Activated CD4-positive, CD25-positive, alpha-beta regulatory T cell treated with anti-CD3 and anti-CD28 coated beads, Interleukin-2, amount 50 U/mL, for 16 hours (primary cell): Measurements from ENCODE around the gene CRK.

Source experiments
- DNase-seq: peaks from one replicate; pipeline ENCODE4 v3.0.0-alpha.2; 2020; ENCODE audit warnings: low read depth, low spot score

Gene CRK

DNA sequence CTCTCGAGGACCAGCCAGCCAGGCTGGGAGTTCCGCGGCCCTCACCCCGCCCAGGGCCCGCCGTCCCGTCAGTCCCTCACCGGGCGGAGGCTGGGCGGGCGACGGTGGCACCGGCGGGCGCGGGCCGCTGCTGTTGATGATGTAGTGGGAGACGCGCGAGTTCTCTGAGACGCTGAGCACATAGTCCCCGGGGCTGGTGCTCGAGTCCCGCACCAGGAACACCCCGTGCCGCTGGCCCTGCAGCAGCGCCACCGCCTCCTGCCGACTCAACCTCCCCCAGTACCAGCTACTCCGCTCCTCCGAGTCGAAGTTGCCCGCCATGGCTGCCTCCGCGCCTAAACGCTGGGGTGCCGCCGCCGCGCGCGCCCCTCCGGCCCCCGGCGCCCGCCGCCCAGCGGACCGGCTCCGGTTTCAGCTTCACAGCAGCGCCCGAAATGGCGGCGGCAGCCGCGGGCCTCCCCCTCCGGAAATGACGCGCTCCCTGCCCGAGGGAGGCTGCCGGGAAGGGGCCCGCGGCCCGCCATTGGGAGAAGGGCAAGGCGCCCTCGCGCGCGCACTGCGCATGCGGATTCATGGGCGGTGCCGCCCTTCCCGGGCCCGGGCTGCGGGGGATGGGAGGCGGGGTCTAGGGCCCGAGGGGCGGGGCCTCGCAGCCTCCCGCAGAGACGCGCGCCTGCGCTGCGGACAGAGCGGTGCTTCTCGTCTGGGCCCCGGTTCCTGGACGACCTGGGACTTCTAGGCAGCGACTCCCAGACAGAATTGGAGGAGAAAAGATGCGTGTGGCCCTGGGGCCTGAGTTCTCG lies at the start of gene CRK:
TSS of gene CRK (minus strand) at position 436 of the 803 bp plus-strand sequence. CDS start at position 321, 115 bp downstream.
- peak; percentile 99 for DNase-seq

DNA sequence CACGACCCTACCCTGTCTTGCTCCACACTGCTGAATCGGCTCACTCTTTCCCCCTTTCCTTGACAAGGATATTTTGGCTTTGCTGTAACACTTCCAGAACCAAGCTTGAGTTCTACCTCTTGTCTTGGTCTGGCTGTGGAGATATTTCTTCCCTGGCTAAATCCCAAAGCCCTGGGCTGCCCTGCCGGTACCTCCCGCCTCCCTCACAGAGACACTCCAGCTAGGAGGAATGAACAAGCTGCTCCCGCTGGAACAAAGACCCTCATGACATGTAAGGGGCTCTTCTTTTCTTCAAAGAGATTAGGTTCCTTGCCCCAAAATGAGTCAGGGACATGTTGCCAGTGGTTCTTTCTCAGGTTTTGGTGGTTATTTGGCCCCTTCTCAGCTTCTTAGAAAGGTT lies 49.6 kb upstream of the CRK start:
- no peak for DNase-seq

GRCh38 chr17:1504866-1505265 lies 48.8 kb upstream of the CRK start:
- DNase-seq: no peak

DNA sequence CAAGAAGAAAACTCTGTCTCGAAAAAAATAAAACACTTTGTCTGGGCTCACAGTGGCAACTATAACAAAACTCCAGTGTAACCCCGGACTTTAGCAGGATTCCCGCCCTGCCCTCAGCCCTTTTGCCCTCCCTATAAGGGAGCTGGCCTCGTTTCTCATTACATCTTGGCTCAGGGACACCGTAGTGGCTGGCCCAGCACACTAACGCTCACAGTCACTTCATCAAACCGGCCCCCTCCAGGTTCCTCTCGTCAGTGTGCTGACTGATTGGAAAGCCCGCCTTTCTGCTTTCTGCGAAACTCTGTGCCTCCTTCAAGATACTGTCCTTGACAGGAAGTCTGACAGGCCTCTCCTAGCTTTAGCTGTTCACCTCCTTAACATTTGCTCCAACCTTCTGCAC lies 47.7 kb upstream of the CRK start:
- no peak for DNase-seq

DNA sequence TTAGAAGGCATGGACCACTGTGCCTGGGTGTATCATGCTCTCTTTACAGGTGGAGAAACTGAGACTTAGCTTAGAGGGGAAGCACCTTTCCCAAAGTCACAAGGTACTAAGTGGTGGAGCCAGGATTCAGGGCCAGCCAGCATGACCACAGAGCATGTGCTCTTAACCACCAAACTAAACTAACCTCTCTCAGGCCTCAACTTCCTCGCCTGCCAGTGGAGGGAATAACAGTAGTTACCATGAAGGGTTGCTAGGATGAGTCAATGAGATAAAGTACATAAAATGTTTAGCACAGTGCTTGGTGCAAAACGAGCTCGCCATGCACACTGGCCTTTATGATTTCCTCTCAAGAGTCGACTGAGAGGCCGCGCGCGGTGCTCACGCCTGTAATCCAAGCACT lies 42.8 kb upstream of the CRK start:
- no peak for DNase-seq

- no peak for DNase-seq
Observed at GRCh38 chr17:1498233-1498632, 42.2 kb upstream of the CRK start.

DNA sequence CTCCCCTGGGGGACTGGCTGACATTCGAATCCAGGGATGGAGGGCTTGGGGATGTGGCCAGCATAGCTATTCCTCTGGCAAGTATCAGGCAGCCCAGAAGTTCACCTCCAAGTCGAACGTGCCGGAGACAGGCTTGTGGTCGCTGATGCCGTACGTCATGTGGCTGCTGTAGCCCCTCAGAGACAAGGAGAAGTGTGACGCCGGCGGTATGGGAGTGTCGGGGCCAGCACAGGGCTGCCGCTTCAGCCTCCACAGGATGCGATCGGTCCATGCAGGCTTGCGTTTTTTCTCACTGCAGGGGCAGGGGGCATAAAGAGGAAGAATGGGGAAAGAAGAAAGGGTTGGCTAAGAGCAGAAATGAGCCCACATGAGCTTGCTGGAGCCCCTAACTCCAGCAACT lies 41.8 kb upstream of the CRK start:
- DNase-seq: no peak

GRCh38 chr17:1496869-1497268 lies 40.8 kb upstream of the CRK start:
- DNase-seq: no peak

- no peak for DNase-seq
Observed at GRCh38 chr17:1495265-1495989, 39.4 kb upstream of the CRK start.

- DNase-seq: no peak
Observed at GRCh38 chr17:1494736-1495253, 38.8 kb upstream of the CRK start.

GRCh38 chr17:1494203-1494602 lies 38.2 kb upstream of the CRK start:
- DNase-seq: no peak

DNA sequence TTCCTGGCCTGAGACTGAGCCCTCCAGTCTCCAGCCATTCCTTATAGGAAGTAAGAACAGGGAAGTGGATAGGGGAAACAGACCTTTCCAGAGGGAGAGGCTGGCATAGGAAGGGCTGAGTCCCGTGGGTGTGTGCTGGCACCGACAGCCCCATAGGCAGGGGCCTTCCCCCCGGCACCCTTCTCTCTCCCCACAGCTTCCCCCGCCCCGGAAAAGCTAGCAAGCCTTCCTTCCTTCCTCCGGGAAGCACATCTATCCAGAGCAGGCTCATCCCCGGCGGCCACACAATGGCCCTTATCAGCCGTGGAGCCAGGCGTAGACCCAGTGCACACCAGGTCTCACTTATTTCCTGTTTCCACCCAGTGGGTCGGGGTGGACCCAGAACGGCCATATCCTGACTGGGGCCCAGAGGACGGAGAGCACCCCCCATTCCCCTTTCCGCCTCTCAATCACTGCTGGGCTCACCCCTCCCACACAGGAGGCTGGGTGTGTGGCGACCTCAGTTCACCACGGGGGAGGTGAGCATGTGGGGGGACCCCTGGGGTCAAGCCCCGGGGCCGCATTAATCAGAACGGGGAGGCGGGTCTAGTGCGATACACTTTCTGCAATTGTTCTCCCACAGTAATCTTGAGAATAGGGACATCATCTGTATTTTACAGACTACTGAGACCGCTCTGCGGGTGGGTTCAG lies 37.4 kb upstream of the CRK start:
- no peak for DNase-seq

DNA sequence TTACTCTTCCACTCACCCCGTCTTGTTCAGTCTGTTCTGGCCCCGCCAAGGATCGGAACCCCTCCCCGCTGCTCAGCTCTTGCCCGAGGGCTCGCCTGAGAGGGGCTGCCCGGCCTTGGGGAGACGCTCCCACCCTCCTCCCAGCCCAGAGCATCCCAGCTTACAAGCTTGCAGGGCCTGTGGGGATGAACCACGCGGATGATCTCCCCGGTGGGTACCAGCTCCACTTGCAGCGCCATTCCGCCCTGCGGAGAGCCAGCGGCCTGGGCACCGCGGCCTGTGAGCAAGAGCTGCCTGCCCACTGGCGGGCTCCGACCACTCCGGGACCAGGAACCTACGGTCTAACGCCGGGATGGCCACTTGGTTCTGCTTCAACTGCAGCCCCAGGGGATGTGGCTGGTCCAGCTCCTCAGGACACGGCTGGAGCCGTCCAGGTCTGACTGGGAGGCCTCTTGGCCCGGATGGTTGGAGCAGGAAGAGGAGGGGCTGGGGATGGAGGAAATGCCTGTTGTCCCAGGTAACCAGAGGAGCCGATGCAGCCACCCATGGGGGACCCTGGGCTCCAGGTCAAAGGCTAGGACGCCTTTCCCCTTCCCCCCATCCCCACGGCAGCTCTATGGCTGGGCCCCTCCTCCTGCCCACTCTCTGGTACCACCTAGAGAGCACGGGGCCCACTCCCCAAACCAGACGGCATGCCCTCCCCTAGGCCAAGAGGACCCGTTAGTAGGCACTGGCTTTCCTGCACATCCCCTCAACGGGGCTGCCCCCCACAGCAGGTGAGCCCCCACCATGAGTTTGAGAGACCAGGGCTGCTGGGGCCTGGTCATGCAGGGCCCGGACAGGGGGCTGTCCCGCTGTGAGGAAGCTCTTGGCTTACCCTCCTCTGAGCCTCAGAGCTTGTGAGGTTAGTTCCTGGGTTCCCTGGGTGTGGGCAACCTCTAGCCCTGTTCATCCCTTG lies 36.5 kb upstream of the CRK start, which contains the start of gene MYO1C:
TSS of gene MYO1C (minus strand) at position 438 of the 958 bp plus-strand sequence. CDS start at position 239, 199 bp downstream.
- no peak for DNase-seq

DNA sequence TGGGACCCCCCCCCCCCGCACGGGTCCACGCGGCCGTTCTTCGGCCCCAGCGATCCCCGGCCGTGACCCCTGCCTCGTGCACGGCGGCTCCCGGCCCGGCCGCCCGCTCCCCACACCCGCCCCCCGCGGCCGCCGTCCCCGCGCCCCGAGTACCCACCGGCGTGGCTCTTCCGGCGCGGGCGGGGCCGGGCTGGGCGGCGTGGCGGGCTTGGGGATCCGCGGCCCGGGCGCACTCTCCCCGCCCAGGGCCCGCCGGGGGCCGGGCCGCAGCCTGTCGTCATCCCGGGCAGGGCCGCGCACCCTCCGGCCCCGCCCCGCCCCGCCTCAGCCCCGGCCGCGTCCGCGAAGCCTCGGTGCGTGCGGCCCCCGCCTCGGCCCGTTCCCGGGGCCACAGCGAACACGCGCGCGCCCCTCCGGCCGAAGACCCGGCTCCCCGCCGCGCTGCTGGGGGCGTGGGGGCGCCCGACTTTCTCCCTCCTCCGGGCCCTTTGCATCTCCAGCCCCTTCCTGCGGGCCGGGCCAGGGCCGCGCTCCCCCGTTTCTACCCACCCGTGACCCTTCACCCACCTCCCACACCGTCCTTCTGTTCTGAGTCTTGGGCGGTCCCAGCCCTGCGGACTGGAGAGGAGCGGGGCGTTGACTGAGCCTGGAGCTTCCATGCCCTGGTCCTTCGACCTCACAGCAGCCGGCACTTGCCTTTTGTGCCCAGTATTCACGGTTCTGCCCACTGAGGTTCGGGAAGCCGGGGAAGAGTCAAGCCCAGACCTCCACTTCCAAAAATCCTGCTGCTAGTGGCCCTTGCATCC lies 35.6 kb upstream of the CRK start:
- no peak for DNase-seq

GRCh38 chr17:1490643-1491442 lies 34.8 kb upstream of the CRK start:
- peak; percentile 39 for DNase-seq

- no peak for DNase-seq
Observed at GRCh38 chr17:1488826-1489270, 32.8 kb upstream of the CRK start.

- DNase-seq: peak; percentile 41
Observed at GRCh38 chr17:1487939-1488825, 32.1 kb upstream of the CRK start.
